ENCODE results near the gene ATG14. TPM values are rescaled to one million over a fixed set of nuclear protein-coding genes. Genes with fewer than 3 reads are reported as not detected.
"Not testable (repeated sequence)": the region's sequence is repeated elsewhere in the genome, so short reads cannot be mapped to it uniquely, and the experiment has no call there.

ATG14 gene
- total RNA-seq, result 13.3 TPM
- polyA plus RNA-seq (ENCODE audit: insufficient read depth, low read depth, low replicate concordance), result 5.2 TPM
- long read RNA-seq, donor 1, partial matches to known transcripts, result 20 of 20 reads
- long read RNA-seq, donor 1, other reads (novel, unspliced or antisense), result 0 of 20 reads
- long read RNA-seq, donor 2, full-length matches to known transcripts, result 1 of 1 reads
- long read RNA-seq, donor 2, partial matches to known transcripts, result 0 of 1 reads
- long read RNA-seq, donor 2, other reads (novel, unspliced or antisense), result 0 of 1 reads
- long read RNA-seq, donor 3, full-length matches to known transcripts, result 3 of 3 reads
- long read RNA-seq, donor 3, partial matches to known transcripts, result 0 of 3 reads
- long read RNA-seq, donor 3, other reads (novel, unspliced or antisense), result 0 of 3 reads
- long read RNA-seq, donor 4, full-length matches to known transcripts, result 3 of 3 reads
- long read RNA-seq, donor 4, partial matches to known transcripts, result 0 of 3 reads
- long read RNA-seq, donor 4, other reads (novel, unspliced or antisense), result 0 of 3 reads
- long read RNA-seq, donor 5, result 0 reads
- long read RNA-seq, donor 6, full-length matches to known transcripts, result 1 of 1 reads
- long read RNA-seq, donor 6, partial matches to known transcripts, result 0 of 1 reads
- long read RNA-seq, donor 6, other reads (novel, unspliced or antisense), result 0 of 1 reads
- long read RNA-seq, donor 7, partial matches to known transcripts, result 0 of 17 reads
- long read RNA-seq, donor 7, other reads (novel, unspliced or antisense), result 17 of 17 reads
- long read RNA-seq, donor 8, full-length matches to known transcripts, result 1 of 1 reads
- long read RNA-seq, donor 8, partial matches to known transcripts, result 0 of 1 reads
- long read RNA-seq, donor 8, other reads (novel, unspliced or antisense), result 0 of 1 reads
- long read RNA-seq, donor 9, result 0 reads
- long read RNA-seq, donor 10, full-length matches to known transcripts, result 1 of 1 reads
- long read RNA-seq, donor 10, partial matches to known transcripts, result 0 of 1 reads
- long read RNA-seq, donor 10, other reads (novel, unspliced or antisense), result 0 of 1 reads

GRCh38 chr14:55411426-55412389 is at the start of gene ATG14:
Gene ATG14 (minus strand): TSS chr14:55411830. CDS start chr14:55411822, 8 bp downstream.
- peak within 1 kb of the TSS; percentile 45 to 74 for H3K27ac ChIP-seq (ENCODE audit: low read depth in 2 of 2, low read length in 2 of 2)
- intact Hi-C loops (cut with DNase I), result no loop called here
- peak; percentile 91 to 96 (median 93) for DNase-seq
- FAIRE-seq, result no peak
- H3K4me3 ChIP-seq (ENCODE audit: low read length in 3 of 3), result peak within 1 kb of the TSS; percentile 88 to 91 (median 90)
- peaks cover 0 to 11% (median 7%) of the 10 kb centered on the region in 3 donors for H3K4me1 ChIP-seq (ENCODE audit: control insufficient read depth in 2 of 3, insufficient read depth in 2 of 3, low read depth in 1 of 3, low read length in 3 of 3)
- no peaks in the 10 kb centered on the region for H3K9me3 ChIP-seq (ENCODE audit: control insufficient read depth in 2 of 3, insufficient read depth in 1 of 3, low read length in 3 of 3)
- no peaks in the 10 kb centered on the region for H3K27me3 ChIP-seq (ENCODE audit: control insufficient read depth, insufficient read depth, low read length)
- peak within 1 kb of the TSS; percentile 77 to 87 (median 78) for H3K9ac ChIP-seq (ENCODE audit: low read length in 3 of 3)
- H3K36me3 ChIP-seq (ENCODE audit: control insufficient read depth in 2 of 3, insufficient read depth in 3 of 3, low read length in 3 of 3), result no peaks in the 10 kb centered on the region
- no peak for TF ChIP-seq CTCF (IDR thresholded peaks at IDR 0.05; ENCODE audit: borderline replicate concordance, extremely low read depth, insufficient read depth)

- Histone ChIP-seq H3K27me3 (ENCODE audit: control insufficient read depth, insufficient read depth, low read length) (no peaks in the 10 kb centered on the region), H3K4me3 (ENCODE audit: low read length in 3 of 3) (no peak overlapping the region), H3K9ac (ENCODE audit: low read length in 3 of 3) (no peak overlapping the region), H3K36me3 (ENCODE audit: control insufficient read depth in 2 of 3, insufficient read depth in 3 of 3, low read length in 3 of 3) (no peaks in the 10 kb centered on the region), H3K27ac (ENCODE audit: low read depth in 2 of 2, low read length in 2 of 2) (no peak overlapping the region), H3K9me3 (ENCODE audit: control insufficient read depth in 2 of 3, insufficient read depth in 1 of 3, low read length in 3 of 3) (no peaks in the 10 kb centered on the region), H3K4me1 (ENCODE audit: control insufficient read depth in 2 of 3, insufficient read depth in 2 of 3, low read depth in 1 of 3, low read length in 3 of 3) (peaks cover 0 to 6% (median 2%) of the 10 kb centered on the region in 3 donors)
- FAIRE-seq, result no peak
- DNase-seq, result no peak
- TF ChIP-seq CTCF (IDR thresholded peaks at IDR 0.05; ENCODE audit: borderline replicate concordance, extremely low read depth, insufficient read depth), result no peak
- intact Hi-C loops (cut with DNase I), result no loop called here
These were observed 47.3 kb upstream of the ATG14 start for GRCh38 chr14:55458800-55459515.

GRCh38 chr14:55457496-55457895 is 45.9 kb upstream of the ATG14 start:
- no peak for TF ChIP-seq CTCF (IDR thresholded peaks at IDR 0.05; ENCODE audit: borderline replicate concordance, extremely low read depth, insufficient read depth)
- intact Hi-C loops (cut with DNase I), result no loop called here
- Histone ChIP-seq H3K9ac (ENCODE audit: low read length in 3 of 3) (no peak overlapping the region), H3K4me3 (ENCODE audit: low read length in 3 of 3) (no peak overlapping the region), H3K36me3 (ENCODE audit: control insufficient read depth in 2 of 3, insufficient read depth in 3 of 3, low read length in 3 of 3) (no peaks in the 10 kb centered on the region), H3K27me3 (ENCODE audit: control insufficient read depth, insufficient read depth, low read length) (no peaks in the 10 kb centered on the region), H3K27ac (ENCODE audit: low read depth in 2 of 2, low read length in 2 of 2) (no peak overlapping the region), H3K4me1 (ENCODE audit: control insufficient read depth in 2 of 3, insufficient read depth in 2 of 3, low read depth in 1 of 3, low read length in 3 of 3) (peaks cover 0 to 6% (median 3%) of the 10 kb centered on the region in 3 donors), H3K9me3 (ENCODE audit: control insufficient read depth in 2 of 3, insufficient read depth in 1 of 3, low read length in 3 of 3) (no peaks in the 10 kb centered on the region)
- FAIRE-seq (no peak), DNase-seq (no peak)

GRCh38 chr14:55456411-55456810 is 44.8 kb upstream of the ATG14 start:
- H3K27ac ChIP-seq (ENCODE audit: low read depth in 2 of 2, low read length in 2 of 2); H3K4me3 ChIP-seq (ENCODE audit: low read length in 3 of 3); intact Hi-C loops (cut with DNase I); H3K36me3 ChIP-seq (ENCODE audit: control insufficient read depth in 2 of 3, insufficient read depth in 3 of 3, low read length in 3 of 3); FAIRE-seq; H3K9me3 ChIP-seq (ENCODE audit: control insufficient read depth in 2 of 3, insufficient read depth in 1 of 3, low read length in 3 of 3); H3K9ac ChIP-seq (ENCODE audit: low read length in 3 of 3); DNase-seq; H3K27me3 ChIP-seq (ENCODE audit: control insufficient read depth, insufficient read depth, low read length); H3K4me1 ChIP-seq (ENCODE audit: control insufficient read depth in 2 of 3, insufficient read depth in 2 of 3, low read depth in 1 of 3, low read length in 3 of 3): not testable (repeated sequence)

Data from kidney (tissue), 22 donors.